T-cell (primary cell): ENCODE measurements around the gene MACROH2A1. TPM values are rescaled to one million over a fixed set of nuclear protein-coding genes. Genes with fewer than 3 reads are reported as not detected.
A peak's percentile ranks its signal among the peaks of the same experiment; 100 is the strongest.

Experiments
- ATAC-seq, 4 experiments: fragments of 200-7000 bp in 3 of 4; fragments of 150-1000 bp in 1 of 4; cut with Tn5 transposase; replicated peaks in 1 of 4; 1 replicate in 3 of 4; 2 replicates in 1 of 4; pipeline ENCODE4 v1.10.0; 2021; ENCODE audit warnings: moderate library complexity in 3 of 4, mild to moderate bottlenecking in 2 of 4, moderate number of reproducible peaks in 1 of 4
- CTCF ChIA-PET, 2 donors: fragments of 300-600 bp; sonication (Branson Sonifier 250); formaldehyde crosslinking; loops; one replicate each; lab custom pipeline; 2022; ENCODE audit warnings: antibody characterized with exemption in 2 of 2; lab: Charles Lee
- POLR2A ChIA-PET, 2 donors: fragments of 300-600 bp; sonication (Branson Sonifier 250); formaldehyde crosslinking; loops; one replicate each; lab custom pipeline; 2022; ENCODE audit warnings: antibody characterized with exemption in 2 of 2; lab: Charles Lee
- DNase-seq, 35 experiments: peaks; one replicate each; pipeline versions ENCODE4 v3.0.0 to v3.0.0-alpha.2; 2013 to 2023
- H3K27ac ChIP-seq: one replicate; pipeline ENCODE4 v1.5.1; 2013; ENCODE audit warnings: low read length
- H3K27me3 ChIP-seq, 2 experiments: replicated peaks in 1 of 2; 1 replicate in 1 of 2; 2 replicates in 1 of 2; pipeline versions ENCODE4 v1.6.1 to v1.7.0; 2013; ENCODE audit warnings: low read length in 1 of 2, mixed read lengths in 1 of 2; ENCODE audit not compliant: control insufficient read depth in 2 of 2, insufficient read depth in 2 of 2; ENCODE audit errors: extremely low read depth in 1 of 2
- H3K36me3 ChIP-seq, 2 donors: 1 replicate in 1 of 2; 2 replicates in 1 of 2; pipeline versions ENCODE4 v1.6.1 to v1.7.0; 2013; ENCODE audit warnings: low read length in 1 of 2; ENCODE audit not compliant: control insufficient read depth in 2 of 2, insufficient read depth in 1 of 2; ENCODE audit errors: extremely low read depth in 1 of 2
- H3K4me1 ChIP-seq, 2 experiments: 1 replicate in 1 of 2; 2 replicates in 1 of 2; pipeline versions ENCODE4 v1.6.1 to v1.7.0; 2013; ENCODE audit warnings: low read length in 2 of 2, mixed read lengths in 1 of 2; ENCODE audit not compliant: insufficient read depth in 2 of 2, control insufficient read depth in 1 of 2; ENCODE audit errors: extremely low read depth in 1 of 2
- H3K4me3 ChIP-seq, 2 donors: 1 replicate in 1 of 2; 2 replicates in 1 of 2; pipeline versions ENCODE4 v1.5.1 to v1.7.0; 2013; ENCODE audit warnings: mild to moderate bottlenecking in 2 of 2, low read length in 1 of 2, moderate library complexity in 1 of 2; ENCODE audit not compliant: control insufficient read depth in 1 of 2; ENCODE audit errors: extremely low read depth in 1 of 2
- H3K9me3 ChIP-seq: 2 replicates; pipeline ENCODE4 v1.7.0; 2013
- H3K27ac Mint-ChIP-seq, 2 donors: one replicate each; pipeline ENCODE4 v1.8.0; 2020 to 2021; ENCODE audit warnings: mild to moderate bottlenecking in 2 of 2, mixed read lengths in 2 of 2
- H3K27me3 Mint-ChIP-seq, 2 donors: one replicate each; pipeline ENCODE4 v1.8.0; 2021 to 2022; ENCODE audit warnings: mixed read lengths in 2 of 2
- H3K36me3 Mint-ChIP-seq: one replicate; pipeline ENCODE4 v1.8.0; 2021; ENCODE audit warnings: mixed read lengths
- H3K4me1 Mint-ChIP-seq, 3 donors: one replicate each; pipeline ENCODE4 v1.8.0; 2020 to 2022; ENCODE audit warnings: mixed read lengths in 3 of 3, mild to moderate bottlenecking in 1 of 3
- H3K4me3 Mint-ChIP-seq, 3 donors: one replicate each; pipeline ENCODE4 v1.8.0; 2020 to 2022; ENCODE audit warnings: mild to moderate bottlenecking in 3 of 3, mixed read lengths in 3 of 3, moderate library complexity in 3 of 3
- H3K9me3 Mint-ChIP-seq, 3 donors: one replicate each; pipeline ENCODE4 v1.8.0; 2020 to 2022; ENCODE audit warnings: mixed read lengths in 3 of 3
- WGBS: methylation state at CpG from one replicate; pipeline ENCODE4 v1.1.5; 2013; ENCODE audit warnings: missing lambda C conversion rate; ENCODE audit not compliant: insufficient coverage; 5-methylcytosine and 5-hydroxymethylcytosine counted together
- total RNA-seq, 35 experiments: library from RNA in 6 of 35; stranded (reverse) in 6 of 35; fragments of 120-200 nt in 1 of 35; gene quantifications; one replicate each; pipeline versions ENCODE4 v1.2.1 to v1.2.4 and lab custom pipeline; 2013 to 2026

The MACROH2A1 gene
- total RNA-seq, 5 donors from 2014 or later (not counting 1 experiment from before 2014, with no cell fraction given): 111 to 136 (median 133) TPM

DNA sequence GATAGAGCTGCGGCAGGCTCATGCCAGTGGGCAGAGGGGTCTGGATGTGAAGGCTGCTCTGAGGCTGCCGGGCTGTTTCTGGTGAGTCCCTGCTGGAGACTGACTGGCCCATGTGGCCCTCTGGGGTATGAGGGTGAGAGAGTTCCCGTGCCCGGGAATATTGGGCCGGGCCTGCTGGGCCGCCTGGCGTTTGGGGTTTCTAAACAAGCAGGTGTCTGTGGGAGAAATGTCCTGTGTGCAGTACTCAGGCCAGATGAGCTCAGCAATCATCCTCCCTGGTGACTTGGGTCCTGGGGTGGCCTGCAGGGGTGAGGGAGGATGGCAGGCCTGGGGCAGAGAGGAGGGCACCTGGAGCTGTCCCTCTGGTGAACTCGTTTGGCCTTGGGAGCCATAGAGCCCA lies 74.9 kb downstream of the MACROH2A1 start:
- Mint-ChIP-seq H3K27ac (peak overlapping the region; percentile 34 to 49), H3K36me3 (peaks cover 4% of the 10 kb centered on the region), H3K4me3 (no peak overlapping the region), H3K9me3 (no peaks in the 10 kb centered on the region), H3K4me1 (peaks cover 17 to 21% (median 19%) of the 10 kb centered on the region in 3 donors), H3K27me3 (no peaks in the 10 kb centered on the region)
- ATAC-seq: no peak
- H3K4me3 ChIP-seq: no peak overlapping the region
- CTCF ChIA-PET: no interaction called here
- WGBS: 90% methylated on average over 7 of the region's 8 CpGs
- peaks cover 17 to 25% of the 10 kb centered on the region in 2 experiments for H3K4me1 ChIP-seq
- H3K36me3 ChIP-seq: no peaks in the 10 kb centered on the region
- POLR2A ChIA-PET: no interaction called here
- no peak overlapping the region for H3K27ac ChIP-seq
- no peak for DNase-seq
- no peaks in the 10 kb centered on the region for H3K9me3 ChIP-seq
- no peaks in the 10 kb centered on the region for H3K27me3 ChIP-seq

DNA sequence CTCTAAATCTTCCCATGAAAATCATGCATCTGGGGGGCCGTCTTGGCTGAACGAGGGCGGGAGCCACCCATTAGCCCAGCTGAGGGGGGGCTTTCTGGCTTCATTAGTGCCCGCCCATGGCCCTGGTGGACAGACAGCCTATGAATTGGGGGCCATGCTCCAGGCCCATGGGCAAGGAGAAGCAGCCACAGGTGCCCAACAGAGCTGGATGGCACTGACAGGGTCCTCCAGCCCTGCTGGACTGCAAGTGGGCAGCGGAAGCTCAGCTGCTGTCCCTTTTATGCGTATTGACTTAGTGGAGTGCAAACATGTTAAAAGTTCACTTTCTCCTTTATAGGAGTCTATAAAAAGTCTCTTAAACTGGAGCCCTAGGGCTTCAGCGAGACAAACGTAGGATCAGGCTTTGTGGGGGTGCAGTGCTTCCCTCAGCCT lies 75.3 kb downstream of the MACROH2A1 start:
- Mint-ChIP-seq H3K4me1 (peaks cover 17 to 21% (median 19%) of the 10 kb centered on the region in 3 donors), H3K36me3 (peaks cover 4% of the 10 kb centered on the region), H3K9me3 (no peaks in the 10 kb centered on the region), H3K27ac (peak overlapping the region in 1 of 2 donors; percentile 34), H3K4me3 (no peak overlapping the region), H3K27me3 (no peaks in the 10 kb centered on the region)
- no peak for ATAC-seq
- POLR2A ChIA-PET: no interaction called here
- 97% methylated on average over 6 of the region's 8 CpGs for WGBS
- CTCF ChIA-PET: interaction anchor here in 1 of 2 donors (0.6 kb wide), 1 partner anchor 909 kb away, joined by 3 read pairs; no protein-coding TSS in a partner anchor
- no peak for DNase-seq
- H3K9me3 ChIP-seq: no peaks in the 10 kb centered on the region
- H3K4me3 ChIP-seq: no peak overlapping the region
- H3K27ac ChIP-seq: no peak overlapping the region
- H3K27me3 ChIP-seq: no peaks in the 10 kb centered on the region
- no peaks in the 10 kb centered on the region for H3K36me3 ChIP-seq
- peaks cover 17 to 25% of the 10 kb centered on the region in 2 experiments for H3K4me1 ChIP-seq

DNA sequence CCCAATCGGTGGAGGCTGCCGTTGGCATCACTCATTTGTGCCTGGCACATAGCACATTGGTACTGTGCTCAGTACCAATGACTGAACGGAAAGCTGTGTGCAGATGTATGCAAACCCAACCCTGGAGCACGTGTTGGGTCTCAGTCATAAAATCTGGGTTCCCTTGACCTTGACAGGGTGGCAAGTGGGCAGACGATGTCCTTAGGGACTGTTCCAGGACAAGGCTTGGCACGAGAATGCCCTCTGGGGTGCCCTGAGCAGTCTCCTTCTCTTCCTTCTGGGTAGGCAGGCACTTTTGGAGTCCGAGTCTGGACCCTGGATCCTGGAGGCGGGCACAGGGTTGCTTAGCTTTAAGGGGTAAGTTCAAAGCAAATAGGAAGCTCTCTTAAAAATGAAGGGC lies 75.8 kb downstream of the MACROH2A1 start:
- ATAC-seq: no peak
- Mint-ChIP-seq H3K9me3 (no peaks in the 10 kb centered on the region), H3K27me3 (no peaks in the 10 kb centered on the region), H3K4me1 (peaks cover 15 to 21% (median 19%) of the 10 kb centered on the region in 3 donors), H3K27ac (no peak overlapping the region), H3K36me3 (peaks cover 4% of the 10 kb centered on the region), H3K4me3 (no peak overlapping the region)
- Histone ChIP-seq H3K27ac (no peak overlapping the region), H3K27me3 (no peaks in the 10 kb centered on the region), H3K4me1 (peaks cover 17 to 25% of the 10 kb centered on the region in 2 experiments), H3K36me3 (no peaks in the 10 kb centered on the region), H3K4me3 (no peak overlapping the region), H3K9me3 (no peaks in the 10 kb centered on the region)
- 93% methylated on average over 6 of the region's 8 CpGs for WGBS
- ChIA-PET CTCF (interaction anchor here in 1 of 2 donors (0.6 kb wide), 1 partner anchor 909 kb away, joined by 3 read pairs; no protein-coding TSS in a partner anchor), POLR2A (no interaction called here)
- no peak for DNase-seq

DNA sequence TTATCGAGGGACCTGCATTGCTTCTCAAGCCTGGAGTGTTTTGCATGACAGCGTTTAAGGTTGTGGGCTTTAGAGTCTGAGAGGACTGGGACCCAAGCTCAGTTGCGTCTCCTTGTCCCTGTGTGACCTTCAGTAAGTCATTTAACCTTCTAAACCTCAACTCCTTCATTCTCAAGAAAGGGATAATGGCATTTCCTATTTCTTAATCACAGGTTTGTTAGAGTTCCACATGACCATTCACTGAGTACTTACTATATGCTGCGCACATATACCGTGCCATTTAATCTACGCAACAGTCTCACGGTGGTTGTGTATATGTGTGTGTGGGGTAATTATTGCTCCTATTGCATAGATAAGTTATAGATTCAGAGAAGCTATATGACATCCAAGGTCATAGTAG lies 76.3 kb downstream of the MACROH2A1 start:
- Mint-ChIP-seq H3K27ac (no peak overlapping the region), H3K36me3 (peaks cover 4% of the 10 kb centered on the region), H3K4me1 (peaks cover 12 to 21% (median 19%) of the 10 kb centered on the region in 3 donors), H3K9me3 (no peaks in the 10 kb centered on the region), H3K27me3 (no peaks in the 10 kb centered on the region), H3K4me3 (no peak overlapping the region)
- ChIA-PET POLR2A (no interaction called here), CTCF (no interaction called here)
- DNase-seq: no peak
- Histone ChIP-seq H3K27ac (no peak overlapping the region), H3K27me3 (no peaks in the 10 kb centered on the region), H3K36me3 (no peaks in the 10 kb centered on the region), H3K4me1 (peaks cover 17 to 25% of the 10 kb centered on the region in 2 experiments), H3K4me3 (no peak overlapping the region), H3K9me3 (no peaks in the 10 kb centered on the region)
- 100% methylated on average over 1 of the region's 7 CpGs for WGBS
- no peak for ATAC-seq

DNA sequence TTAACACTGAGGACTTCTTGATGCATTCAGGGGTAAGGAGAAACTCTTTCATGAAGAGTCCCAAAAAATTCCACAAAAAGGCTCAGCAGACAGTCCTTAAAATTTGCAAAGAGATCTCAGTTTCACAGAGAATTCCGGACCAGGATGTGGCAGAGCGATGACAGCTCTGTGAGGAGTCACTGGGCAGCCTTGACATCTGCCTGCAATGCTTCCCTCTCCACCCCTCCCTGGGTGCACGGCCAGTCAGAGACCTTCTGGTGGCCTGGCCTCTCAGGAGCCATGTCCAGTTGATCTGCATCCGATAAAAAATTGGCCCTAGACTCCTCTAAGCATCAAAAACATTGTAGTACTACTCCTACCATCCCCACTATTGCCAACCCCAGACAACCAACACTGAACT lies 76.8 kb downstream of the MACROH2A1 start:
- Mint-ChIP-seq H3K4me1 (peaks cover 12 to 21% (median 19%) of the 10 kb centered on the region in 3 donors), H3K27me3 (no peaks in the 10 kb centered on the region), H3K4me3 (no peak overlapping the region), H3K27ac (peak overlapping the region in 1 of 2 donors; percentile 16), H3K36me3 (peaks cover 4% of the 10 kb centered on the region), H3K9me3 (no peaks in the 10 kb centered on the region)
- ATAC-seq (no peak), DNase-seq (no peak)
- H3K36me3 ChIP-seq: no peaks in the 10 kb centered on the region
- H3K9me3 ChIP-seq: no peaks in the 10 kb centered on the region
- no peak overlapping the region for H3K27ac ChIP-seq
- H3K4me1 ChIP-seq: peaks cover 17 to 25% of the 10 kb centered on the region in 2 experiments
- no peaks in the 10 kb centered on the region for H3K27me3 ChIP-seq
- H3K4me3 ChIP-seq: no peak overlapping the region
- ChIA-PET POLR2A (no interaction called here), CTCF (no interaction called here)
- 87% methylated on average over 4 of the region's 4 CpGs for WGBS

DNA sequence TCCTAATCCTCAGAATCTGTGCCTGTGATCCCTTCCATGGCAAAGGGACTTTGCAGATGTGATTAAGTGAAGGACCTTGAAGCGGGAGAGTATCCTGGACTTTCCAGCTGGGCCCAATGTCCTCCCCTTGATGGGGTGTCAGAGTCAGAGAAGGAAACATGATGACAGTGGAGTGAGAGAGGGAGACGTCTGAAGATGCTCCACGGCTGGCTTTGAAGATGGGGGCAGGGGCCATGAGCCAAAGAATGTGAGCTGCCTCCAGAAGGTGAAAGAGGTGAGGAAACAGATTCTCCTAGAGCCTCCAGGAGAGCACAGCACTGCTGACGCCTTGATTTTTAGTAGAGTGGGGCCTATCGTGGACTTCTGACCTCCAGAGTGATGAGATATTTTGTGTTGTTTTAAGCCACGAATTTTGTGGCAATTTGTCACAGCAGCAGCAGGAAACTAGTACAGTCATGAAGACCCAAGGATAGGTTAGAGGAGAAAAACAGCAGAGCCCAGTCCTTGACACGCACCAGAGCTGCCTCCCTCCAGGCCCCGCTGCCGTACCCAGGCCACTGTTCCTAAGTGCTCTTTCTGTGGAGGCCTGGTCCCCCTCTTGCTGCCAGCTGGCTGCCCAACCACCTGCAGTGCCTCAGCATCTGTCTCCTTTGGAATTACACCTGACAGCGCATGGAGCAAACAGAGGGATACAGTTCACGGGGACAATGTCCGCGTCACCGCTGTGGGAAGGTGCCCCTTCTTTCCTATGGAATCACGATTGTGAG lies 78.1 kb downstream of the MACROH2A1 start:
- ChIA-PET CTCF (no interaction called here), POLR2A (no interaction called here)
- H3K36me3 ChIP-seq: no peaks in the 10 kb centered on the region
- H3K27ac ChIP-seq: no peak overlapping the region
- peaks cover 14 to 16% of the 10 kb centered on the region in 2 experiments for H3K4me1 ChIP-seq
- H3K4me1 Mint-ChIP-seq: peaks cover 12 to 15% (median 15%) of the 10 kb centered on the region in 3 donors
- no peak overlapping the region for H3K27ac Mint-ChIP-seq
- no peaks in the 10 kb centered on the region for H3K9me3 ChIP-seq
- H3K4me3 Mint-ChIP-seq: no peak overlapping the region
- WGBS: 89% methylated on average over 13 of the region's 15 CpGs
- no peak for ATAC-seq
- DNase-seq: no peak
- no peaks in the 10 kb centered on the region for H3K27me3 ChIP-seq
- no peaks in the 10 kb centered on the region for H3K9me3 Mint-ChIP-seq
- H3K27me3 Mint-ChIP-seq: no peaks in the 10 kb centered on the region
- H3K36me3 Mint-ChIP-seq: peaks cover 4% of the 10 kb centered on the region
- no peak overlapping the region for H3K4me3 ChIP-seq
